Left lung (tissue), 10 donors: ENCODE measurements around the gene SVEP1. TPM values are rescaled to one million over a fixed set of nuclear protein-coding genes. Genes with fewer than 3 reads are reported as not detected.
"Not testable (repeated sequence)": the region's sequence is repeated elsewhere in the genome, so short reads cannot be mapped to it uniquely, and the experiment has no call there.

Experiments used
- ATAC-seq: fragments of 200-7000 bp; cut with Tn5 transposase; one replicate; pipeline ENCODE4 v1.9.1; 2020; ENCODE audit warnings: moderate library complexity
- DNase-seq, 4 donors: peaks; one replicate each; pipeline ENCODE4 v3.0.0-alpha.2; 2013 to 2020
- H3K27ac ChIP-seq, 2 donors: fragments of 200-600 bp; sonication (generic) in 1 of 2; one replicate each; pipeline versions ENCODE4 v1.5.0 to v1.8.0; 2020 to 2021
- H3K27me3 ChIP-seq, 2 donors: fragments of 200-600 bp; sonication (generic) in 1 of 2; one replicate each; pipeline versions ENCODE4 v1.5.0 to v1.8.0; 2020 to 2021
- H3K36me3 ChIP-seq, 2 donors: fragments of 200-600 bp; sonication (generic) in 1 of 2; one replicate each; pipeline versions ENCODE4 v1.5.0 to v1.8.0; 2020 to 2021
- H3K4me1 ChIP-seq, 2 donors: fragments of 200-600 bp; one replicate each; pipeline ENCODE4 v1.8.0; 2021
- H3K4me3 ChIP-seq, 2 donors: fragments of 200-600 bp; sonication (generic) in 1 of 2; one replicate each; pipeline versions ENCODE4 v1.5.0 to v1.8.0; 2020 to 2021; ENCODE audit warnings: mild to moderate bottlenecking in 1 of 2
- H3K9me3 ChIP-seq, 2 donors: fragments of 200-600 bp; sonication (generic) in 1 of 2; one replicate each; pipeline versions ENCODE4 v1.5.0 to v1.8.0; 2020 to 2021
- CTCF ChIP-seq, 2 donors: fragments of 200-600 bp; sonication (generic) in 1 of 2; IDR thresholded peaks; one replicate each; pipeline versions ENCODE4 v1.5.0 to v1.8.0; 2021; ENCODE audit warnings: antibody characterized with exemption in 2 of 2
- intact Hi-C, 2 donors: fragments of 100-400 bp; cut with DNase I; formaldehyde crosslinking; loops; one replicate each; pipeline versions ENCODE4 v1.11.2 to v1.14.2; 2022
- polyA plus RNA-seq, 6 donors: library from polyadenylated mRNA; unstranded; fragments of 120-200 nt; gene quantifications; one replicate each; pipeline ENCODE4 v1.2.1, GENCODE V29; 2013; ENCODE audit not compliant: insufficient read length in 6 of 6
- total RNA-seq, 2 donors: library from RNA; stranded (reverse); fragmentation: NEBNext Ultra II Directional; extraction: Animal tissue kit (Norgen Biotek cat#: 25700); gene quantifications; one replicate each; pipeline ENCODE4 v1.2.1, GENCODE V29; 2021
- donor health status: DM: no; HTN: yes; CAD: no.
- donor health status: DM: no; HTN: no; CAD: no.

The SVEP1 gene
- total and polyA plus RNA-seq, 8 donors, result 21.7 to 36.2 (median 27.7) TPM

GRCh38 chr9:110620726-110621125, 41.2 kb upstream of the SVEP1 start:
- no peak overlapping the region for H3K4me3 ChIP-seq
- intact Hi-C loops, result no loop called here
- H3K36me3 ChIP-seq, result no peaks in the 10 kb centered on the region
- peak in 2 of 4 donors; percentile 63 for DNase-seq
- no peak for TF ChIP-seq CTCF (IDR thresholded peaks at IDR 0.05)
- no peaks in the 10 kb centered on the region for H3K9me3 ChIP-seq
- H3K27ac ChIP-seq, result no peak overlapping the region
- H3K27me3 ChIP-seq, result no peaks in the 10 kb centered on the region
- ATAC-seq, result no peak
- H3K4me1 ChIP-seq, result no peaks in the 10 kb centered on the region

GRCh38 chr9:110619831-110620230, 40.3 kb upstream of the SVEP1 start:
- ATAC-seq, result no peak
- Histone ChIP-seq H3K27ac (no peak overlapping the region), H3K4me3 (no peak overlapping the region), H3K4me1 (no peaks in the 10 kb centered on the region), H3K36me3 (no peaks in the 10 kb centered on the region), H3K9me3 (no peaks in the 10 kb centered on the region), H3K27me3 (no peaks in the 10 kb centered on the region)
- no peak for DNase-seq
- no peak for TF ChIP-seq CTCF (IDR thresholded peaks at IDR 0.05)
- intact Hi-C loops, result no loop called here

- Histone ChIP-seq H3K4me1 (no peaks in the 10 kb centered on the region), H3K27ac (no peak overlapping the region), H3K27me3 (no peaks in the 10 kb centered on the region), H3K36me3 (no peaks in the 10 kb centered on the region), H3K4me3 (no peak overlapping the region), H3K9me3 (no peaks in the 10 kb centered on the region)
- no peak for ATAC-seq
- DNase-seq, result no peak
- TF ChIP-seq CTCF (IDR thresholded peaks at IDR 0.05), result no peak
- intact Hi-C loops, result no loop called here
These were observed 36.0 kb upstream of the SVEP1 start for GRCh38 chr9:110615498-110615897.

- ATAC-seq, H3K9me3 ChIP-seq, intact Hi-C loops, H3K27me3 ChIP-seq, DNase-seq, H3K4me1 ChIP-seq, H3K4me3 ChIP-seq, H3K27ac ChIP-seq, H3K36me3 ChIP-seq: not testable (repeated sequence)
These were observed 35.0 kb upstream of the SVEP1 start for GRCh38 chr9:110614576-110614975.

GRCh38 chr9:110606179-110606790, 26.7 kb upstream of the SVEP1 start:
- DNase-seq, result no peak
- no peak for ATAC-seq
- Histone ChIP-seq H3K27ac (no peak overlapping the region), H3K36me3 (no peaks in the 10 kb centered on the region), H3K9me3 (no peaks in the 10 kb centered on the region), H3K4me3 (no peak overlapping the region), H3K4me1 (no peaks in the 10 kb centered on the region), H3K27me3 (no peaks in the 10 kb centered on the region)
- intact Hi-C loops, result no loop called here
- no peak for TF ChIP-seq CTCF (IDR thresholded peaks at IDR 0.05)

- no peaks in the 10 kb centered on the region for H3K9me3 ChIP-seq
- TF ChIP-seq CTCF (IDR thresholded peaks at IDR 0.05), result no peak
- H3K4me1 ChIP-seq, result no peaks in the 10 kb centered on the region
- H3K27me3 ChIP-seq, result no peaks in the 10 kb centered on the region
- DNase-seq (no peak), ATAC-seq (no peak)
- no peak overlapping the region for H3K27ac ChIP-seq
- H3K4me3 ChIP-seq, result no peak overlapping the region
- intact Hi-C loops, result no loop called here
- no peaks in the 10 kb centered on the region for H3K36me3 ChIP-seq
These were observed 26.0 kb upstream of the SVEP1 start for GRCh38 chr9:110605565-110605964.
